Nephron progenitor cell (in vitro differentiated cells): Measurements from ENCODE around the gene HOXC9.

ENCODE experiments used
- DNase-seq: peaks from one replicate; pipeline ENCODE4 v3.0.0; 2021
- H3K27ac Mint-ChIP-seq: 2 replicates; pipeline ENCODE4 v1.8.0; 2021; ENCODE audit warnings: mild to moderate bottlenecking, moderate library complexity, mixed read lengths
- H3K27me3 Mint-ChIP-seq: 2 replicates; pipeline ENCODE4 v1.8.0; 2021; ENCODE audit warnings: mild to moderate bottlenecking, low read depth, mixed read lengths; ENCODE audit not compliant: poor library complexity
- H3K36me3 Mint-ChIP-seq: 2 replicates; pipeline ENCODE4 v1.8.0; 2021; ENCODE audit warnings: low read depth, mixed read lengths
- H3K4me1 Mint-ChIP-seq: 2 replicates; pipeline ENCODE4 v1.8.0; 2021; ENCODE audit warnings: mixed read lengths
- H3K4me3 Mint-ChIP-seq: 2 replicates; pipeline ENCODE4 v1.8.0; 2021; ENCODE audit warnings: mild to moderate bottlenecking, moderate library complexity, mixed read lengths
- H3K9me3 Mint-ChIP-seq: 2 replicates; pipeline ENCODE4 v1.8.0; 2021; ENCODE audit warnings: mild to moderate bottlenecking, moderate library complexity, mixed read lengths
- CTCF ChIP-seq: fragments of 200-600 bp; sonication (generic); IDR thresholded peaks from 2 replicates; pipeline ENCODE4 v1.5.0; 2021; ENCODE audit warnings: antibody characterized with exemption

HOXC9 gene

GRCh38 chr12:53985692-53985993 lies 14.3 kb upstream of the HOXC9 start:
- peaks cover 48% of the 10 kb centered on the region for H3K27me3 Mint-ChIP-seq
- H3K27ac Mint-ChIP-seq, result peak overlapping the region; percentile 96
- H3K4me1 Mint-ChIP-seq, result peaks cover 78% of the 10 kb centered on the region
- peaks cover 44% of the 10 kb centered on the region for H3K36me3 Mint-ChIP-seq
- TF ChIP-seq CTCF, result no peak
- no peak for DNase-seq
- no peaks in the 10 kb centered on the region for H3K9me3 Mint-ChIP-seq
- H3K4me3 Mint-ChIP-seq, result peak overlapping the region; percentile 98

GRCh38 chr12:53985994-53986685 lies 13.8 kb upstream of the HOXC9 start:
- H3K27me3 Mint-ChIP-seq, result peaks cover 45% of the 10 kb centered on the region
- peaks cover 49% of the 10 kb centered on the region for H3K36me3 Mint-ChIP-seq
- H3K9me3 Mint-ChIP-seq, result no peaks in the 10 kb centered on the region
- H3K4me1 Mint-ChIP-seq, result peaks cover 76% of the 10 kb centered on the region
- TF ChIP-seq CTCF, result no peak
- no peak for DNase-seq
- H3K27ac Mint-ChIP-seq, result peak overlapping the region; percentile 96
- peak overlapping the region; percentile 98 for H3K4me3 Mint-ChIP-seq

- Mint-ChIP-seq H3K36me3 (peaks cover 53% of the 10 kb centered on the region), H3K27me3 (peaks cover 38% of the 10 kb centered on the region), H3K9me3 (no peaks in the 10 kb centered on the region), H3K27ac (peak overlapping the region; percentile 91), H3K4me3 (peak overlapping the region; percentile 98), H3K4me1 (peaks cover 73% of the 10 kb centered on the region)
- no peak for TF ChIP-seq CTCF
- DNase-seq, result no peak
Observed at GRCh38 chr12:53986686-53987483, 13.1 kb upstream of the HOXC9 start.

- Mint-ChIP-seq H3K4me3 (peak overlapping the region; percentile 98), H3K4me1 (peaks cover 74% of the 10 kb centered on the region), H3K27ac (peak overlapping the region; percentile 97), H3K36me3 (peaks cover 62% of the 10 kb centered on the region), H3K27me3 (peaks cover 33% of the 10 kb centered on the region), H3K9me3 (no peaks in the 10 kb centered on the region)
- TF ChIP-seq CTCF, result no peak
- DNase-seq, result no peak
Observed at GRCh38 chr12:53987787-53988230, 12.2 kb upstream of the HOXC9 start.

GRCh38 chr12:53988541-53989226 lies 11.3 kb upstream of the HOXC9 start:
- Mint-ChIP-seq H3K27ac (peak overlapping the region; percentile 97), H3K4me1 (peaks cover 73% of the 10 kb centered on the region), H3K9me3 (no peaks in the 10 kb centered on the region), H3K4me3 (peak overlapping the region; percentile 98), H3K27me3 (peaks cover 31% of the 10 kb centered on the region), H3K36me3 (peaks cover 71% of the 10 kb centered on the region)
- DNase-seq, result no peak
- no peak for TF ChIP-seq CTCF
